ENCODE results near the gene ARFIP1. TPM values are rescaled to one million over a fixed set of nuclear protein-coding genes. Genes with fewer than 3 reads are reported as not detected.
"Not testable (repeated sequence)": the region's sequence is repeated elsewhere in the genome, so short reads cannot be mapped to it uniquely, and the experiment has no call there.

Gene ARFIP1
- polyA plus RNA-seq, 3 donors, result 6.8 to 23.5 (median 10.9) TPM

- no peak overlapping the region for H3K27ac ChIP-seq (ENCODE audit: low read depth, low read length)
- 97 to 98% (median 98%) methylated on average over 2 of the region's 2 CpGs for WGBS, 3 donors
Observed at GRCh38 chr4:152824561-152824960, 44.8 kb downstream of the ARFIP1 start.

DNA sequence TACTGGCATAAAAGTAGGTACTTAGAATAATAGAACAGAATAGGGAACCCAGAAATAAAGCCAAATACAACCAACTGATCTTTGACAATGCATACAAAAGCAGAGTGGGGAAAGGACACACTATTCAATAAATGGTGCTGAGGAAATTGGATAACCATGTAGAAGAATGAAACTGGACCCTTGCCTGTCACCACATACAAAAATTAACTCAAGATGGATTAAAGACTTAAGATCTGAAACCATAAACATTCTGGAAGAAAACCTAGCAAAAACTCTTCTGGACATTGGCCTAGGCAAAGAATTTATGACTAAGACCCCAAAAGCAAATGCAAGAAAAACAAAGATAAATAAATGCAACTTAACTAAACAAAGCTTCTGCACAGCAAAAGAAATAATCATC, 45.6 kb downstream of the ARFIP1 start:
- H3K27ac ChIP-seq (ENCODE audit: low read depth, low read length), result no peak overlapping the region

DNA sequence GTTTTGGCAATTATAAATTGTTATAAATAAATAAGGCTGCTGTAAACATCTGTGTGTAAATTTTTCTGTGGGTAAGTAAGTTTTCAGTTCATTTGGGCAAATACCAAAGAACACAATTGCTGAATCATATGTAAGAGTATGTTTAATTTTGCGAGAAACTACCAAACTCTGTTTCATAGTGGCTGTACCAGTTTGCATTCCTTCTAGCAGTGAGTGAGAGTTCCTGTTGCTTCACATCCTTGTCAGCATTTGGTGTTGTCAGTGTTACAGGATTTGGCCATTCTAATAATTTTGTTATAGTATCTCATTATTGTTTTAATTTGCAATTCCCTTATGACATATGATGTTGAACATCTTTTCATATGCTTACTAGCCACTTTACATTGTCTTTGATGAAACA, 48.4 kb downstream of the ARFIP1 start:
- H3K27ac ChIP-seq (ENCODE audit: low read depth, low read length), result no peak overlapping the region
- 95 to 100% (median 100%) methylated on average over 1 of the region's 1 CpG for WGBS, 3 donors

- H3K27ac ChIP-seq (ENCODE audit: low read depth, low read length), result no peak overlapping the region
- WGBS, 3 donors, result 94 to 97% (median 96%) methylated on average over 2 of the region's 2 CpGs
Observed at GRCh38 chr4:152831416-152831815, 51.7 kb downstream of the ARFIP1 start.

GRCh38 chr4:152836936-152837335, 57.2 kb downstream of the ARFIP1 start:
- WGBS, 3 donors, result 87 to 93% (median 93%) methylated on average over 3 of the region's 3 CpGs

DNA sequence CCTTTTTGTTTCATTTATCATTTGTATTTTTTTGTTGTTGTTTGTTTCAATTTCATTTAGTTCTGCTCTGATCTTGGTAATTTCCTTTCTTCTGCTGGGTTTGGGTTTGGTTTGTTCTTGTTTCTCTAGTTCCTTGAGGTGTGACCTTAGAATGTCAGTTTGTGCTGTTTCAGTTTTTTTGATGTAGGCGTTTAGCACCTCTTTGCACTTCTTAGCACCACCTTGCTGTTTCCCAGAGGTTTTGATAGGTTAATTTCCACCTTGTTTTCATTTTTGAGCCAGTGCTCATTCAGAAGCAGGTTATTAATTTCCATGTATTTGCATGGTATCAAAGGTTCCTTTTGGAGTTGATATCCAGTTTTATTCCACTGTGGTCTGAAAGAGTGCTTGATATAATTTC, 60.0 kb downstream of the ARFIP1 start:
- 43 to 86% (median 74%) methylated on average over 1 of the region's 1 CpG for WGBS, 3 donors
- not testable (repeated sequence) for H3K27ac ChIP-seq (ENCODE audit: low read depth, low read length)

More at GRCh38 chr4:152836936-152837335, 57.2 kb downstream of the ARFIP1 start:
- H3K27ac ChIP-seq (ENCODE audit: low read depth, low read length), result no peak overlapping the region

- 82 to 89% (median 86%) methylated on average over 11 of the region's 11 CpGs for WGBS, 3 donors
- H3K27ac ChIP-seq (ENCODE audit: low read depth, low read length), result no peak overlapping the region
Observed at GRCh38 chr4:152843481-152844090, 63.8 kb downstream of the ARFIP1 start.

GRCh38 chr4:152847376-152847775, 67.6 kb downstream of the ARFIP1 start:
- no peak overlapping the region for H3K27ac ChIP-seq (ENCODE audit: low read depth, low read length)
- 95 to 100% (median 97%) methylated on average over 1 of the region's 1 CpG for WGBS, 3 donors

DNA sequence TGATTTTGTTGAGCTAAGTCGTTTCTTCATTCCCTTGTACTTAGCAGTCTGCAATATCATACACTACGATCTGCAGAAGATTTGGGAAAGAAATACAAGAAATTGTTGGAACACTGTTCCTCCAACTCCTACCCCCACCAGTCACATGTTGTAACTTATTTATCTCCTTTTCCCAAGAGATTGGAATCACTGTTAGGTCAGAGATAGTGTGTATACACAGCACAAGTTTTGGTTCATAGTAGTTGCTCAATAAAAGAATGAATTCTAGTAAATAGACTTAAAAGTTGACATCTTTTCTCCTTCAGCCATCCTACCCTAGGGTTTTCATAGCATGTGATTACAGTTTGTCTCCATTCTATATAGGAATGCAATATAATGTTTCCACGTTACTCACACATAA, 68.8 kb downstream of the ARFIP1 start:
- no peak overlapping the region for H3K27ac ChIP-seq (ENCODE audit: low read depth, low read length)
- 87 to 94% (median 91%) methylated on average over 3 of the region's 3 CpGs for WGBS, 3 donors

DNA sequence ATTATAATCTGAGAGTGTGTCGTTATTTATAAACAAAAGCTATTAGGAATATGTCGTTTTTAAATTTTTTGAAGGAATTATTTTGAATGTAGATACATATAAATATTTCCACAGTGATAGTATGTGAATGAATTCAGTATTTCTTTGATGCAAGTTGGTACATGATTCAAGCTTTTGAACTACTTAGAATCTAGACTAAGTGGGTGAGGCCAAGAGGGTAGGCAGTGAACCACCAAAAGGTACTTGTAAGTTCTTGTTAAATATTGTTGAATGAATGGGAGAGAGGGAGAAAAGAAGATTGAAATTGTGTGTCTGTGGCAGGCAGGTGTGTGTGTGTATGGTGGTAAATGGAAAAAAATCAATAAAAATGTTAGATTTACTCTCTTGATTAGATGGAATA, 69.6 kb downstream of the ARFIP1 start:
- WGBS, 3 donors, result 91 to 98% (median 97%) methylated on average over 2 of the region's 2 CpGs
- H3K27ac ChIP-seq (ENCODE audit: low read depth, low read length), result no peak overlapping the region

DNA sequence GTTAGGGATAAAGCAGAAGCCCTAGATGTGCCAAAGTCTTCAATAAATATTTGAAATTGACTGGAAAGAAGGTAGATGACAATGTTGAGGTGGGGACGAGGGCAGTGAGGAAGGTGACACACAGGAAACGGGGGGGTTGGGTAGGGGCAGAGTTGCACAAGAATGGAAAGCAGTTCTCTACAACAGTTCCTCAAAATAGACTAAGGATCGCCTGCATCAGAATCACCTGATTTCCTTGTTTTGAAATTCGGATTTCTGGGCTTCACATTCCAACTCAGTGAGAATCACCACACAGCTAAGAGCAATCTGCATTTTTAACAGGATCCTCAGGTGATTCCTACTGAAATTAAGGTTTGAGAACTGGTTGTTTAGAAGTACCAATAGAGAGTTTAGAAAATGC, 70.6 kb downstream of the ARFIP1 start:
- WGBS, 3 donors, result 22 to 42% (median 27%) methylated on average over 4 of the region's 4 CpGs
- H3K27ac ChIP-seq (ENCODE audit: low read depth, low read length), result no peak overlapping the region

- 64 to 88% (median 79%) methylated on average over 1 of the region's 1 CpG for WGBS, 3 donors
Observed at GRCh38 chr4:152851226-152851625, 71.5 kb downstream of the ARFIP1 start.

GRCh38 chr4:152853293-152853692, 73.5 kb downstream of the ARFIP1 start:
- WGBS, 3 donors, result 98 to 100% (median 98%) methylated on average over 2 of the region's 2 CpGs
- H3K27ac ChIP-seq (ENCODE audit: low read depth, low read length), result no peak overlapping the region

More at GRCh38 chr4:152851226-152851625, 71.5 kb downstream of the ARFIP1 start:
- no peak overlapping the region for H3K27ac ChIP-seq (ENCODE audit: low read depth, low read length)

DNA sequence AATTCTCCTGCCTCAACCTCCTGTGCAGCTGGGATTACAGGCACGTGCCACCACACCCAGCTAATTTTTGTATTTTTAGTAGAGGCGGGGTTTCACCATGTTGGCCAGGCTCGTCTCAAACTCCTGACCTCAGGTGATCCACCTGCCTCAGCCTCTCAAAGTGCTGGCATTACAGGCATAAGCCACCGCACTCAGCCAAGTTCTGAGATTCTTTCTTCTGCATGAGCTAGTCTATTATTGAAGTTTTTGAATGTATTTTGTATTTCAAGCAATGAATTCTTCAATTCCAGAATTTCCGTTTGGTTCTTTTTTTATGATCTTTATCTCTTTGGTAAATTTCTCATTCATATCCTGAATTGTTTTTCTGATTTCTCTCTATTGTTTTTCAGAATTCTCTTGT, 74.3 kb downstream of the ARFIP1 start:
- H3K27ac ChIP-seq (ENCODE audit: low read depth, low read length), result not testable (repeated sequence)
- WGBS, 3 donors, result 91 to 96% (median 95%) methylated on average over 5 of the region's 5 CpGs

- WGBS, 3 donors, result 68 to 82% (median 79%) methylated on average over 4 of the region's 4 CpGs
- H3K27ac ChIP-seq (ENCODE audit: low read depth, low read length), result no peak overlapping the region
Observed at GRCh38 chr4:152856960-152857359, 77.2 kb downstream of the ARFIP1 start.

DNA sequence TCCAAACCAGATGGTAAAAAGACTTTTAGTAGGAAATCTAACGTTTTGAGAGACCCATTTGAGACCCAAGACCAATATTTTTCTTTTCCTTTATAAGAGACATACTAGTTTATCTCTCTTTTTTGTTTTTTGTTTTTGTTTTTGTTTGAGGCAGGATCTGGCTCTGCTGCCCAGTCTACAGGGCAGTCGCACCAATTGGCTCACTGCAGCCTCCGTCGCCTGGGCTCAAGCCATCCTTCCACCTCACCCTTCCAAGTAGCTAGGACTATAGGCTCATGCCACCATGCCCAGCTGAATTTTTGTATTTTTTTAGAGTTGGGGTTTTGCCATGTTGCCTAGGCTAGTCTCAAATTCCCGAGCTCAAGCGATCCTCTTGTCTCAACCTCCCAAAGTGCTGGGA, 79.2 kb downstream of the ARFIP1 start:
- WGBS, 3 donors, result 92 to 97% (median 95%) methylated on average over 6 of the region's 6 CpGs
- H3K27ac ChIP-seq (ENCODE audit: low read depth, low read length), result no peak overlapping the region

DNA sequence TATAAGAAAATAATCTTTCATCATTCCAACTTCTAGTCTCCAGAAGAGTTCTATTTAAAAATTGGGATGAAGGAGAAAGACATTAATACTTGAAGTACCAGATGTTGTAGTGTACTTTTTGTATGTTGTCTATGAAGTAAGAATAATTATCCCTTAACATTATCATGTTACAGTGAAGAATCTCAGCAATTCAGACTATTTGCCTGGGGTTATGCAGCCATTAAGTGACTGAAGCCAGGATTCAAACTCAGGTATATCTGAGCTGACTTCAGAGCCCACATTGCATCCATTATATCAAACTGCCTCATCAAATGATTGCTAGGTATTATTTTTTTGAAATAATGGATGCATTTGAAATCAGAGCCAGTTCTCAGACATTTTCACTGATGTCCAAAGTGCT, 80.3 kb downstream of the ARFIP1 start:
- H3K27ac ChIP-seq (ENCODE audit: low read depth, low read length), result no peak overlapping the region

DNA sequence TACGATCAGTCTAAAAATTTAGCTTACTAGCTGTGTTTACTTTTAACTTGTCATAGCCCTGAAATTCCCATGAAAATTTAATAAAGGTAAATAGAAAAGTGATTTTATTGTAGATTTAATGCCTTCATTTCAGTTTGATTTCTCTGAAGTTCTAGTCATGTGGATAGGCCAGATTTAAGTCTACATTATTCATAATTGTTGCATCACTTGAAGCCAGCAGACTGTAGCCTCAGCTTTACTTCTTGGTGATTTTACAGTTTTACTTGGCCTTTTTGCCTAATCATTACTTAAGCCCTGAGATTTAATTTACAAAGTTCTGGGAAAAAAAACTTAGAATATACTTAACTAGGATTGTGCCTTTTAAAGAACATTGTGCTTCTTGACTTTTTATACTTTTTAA, 82.9 kb downstream of the ARFIP1 start:
- H3K27ac ChIP-seq (ENCODE audit: low read depth, low read length), result no peak overlapping the region
- 86 to 98% (median 96%) methylated on average over 1 of the region's 1 CpG for WGBS, 3 donors

DNA sequence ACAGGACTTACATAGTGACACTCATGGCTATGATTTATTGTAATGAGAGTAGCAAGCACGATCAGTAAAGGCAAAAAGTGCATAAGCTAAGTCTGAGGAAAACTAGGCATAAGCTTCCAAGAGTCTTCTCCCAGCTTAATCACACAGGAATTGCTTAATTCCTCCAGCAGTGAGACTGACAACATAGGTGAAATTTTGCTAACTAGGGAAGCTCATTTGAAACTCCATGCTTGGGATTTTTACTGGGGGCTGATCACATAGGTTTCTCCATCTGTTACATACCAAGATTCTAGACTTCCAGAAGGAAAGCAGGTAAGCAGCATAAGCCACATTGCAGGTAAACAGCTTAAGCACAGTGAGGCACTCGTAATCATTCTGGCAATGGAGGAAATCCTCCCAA, 84.6 kb downstream of the ARFIP1 start:
- H3K27ac ChIP-seq (ENCODE audit: low read depth, low read length), result no peak overlapping the region
- WGBS, 3 donors, result 74 to 82% (median 78%) methylated on average over 2 of the region's 2 CpGs

DNA sequence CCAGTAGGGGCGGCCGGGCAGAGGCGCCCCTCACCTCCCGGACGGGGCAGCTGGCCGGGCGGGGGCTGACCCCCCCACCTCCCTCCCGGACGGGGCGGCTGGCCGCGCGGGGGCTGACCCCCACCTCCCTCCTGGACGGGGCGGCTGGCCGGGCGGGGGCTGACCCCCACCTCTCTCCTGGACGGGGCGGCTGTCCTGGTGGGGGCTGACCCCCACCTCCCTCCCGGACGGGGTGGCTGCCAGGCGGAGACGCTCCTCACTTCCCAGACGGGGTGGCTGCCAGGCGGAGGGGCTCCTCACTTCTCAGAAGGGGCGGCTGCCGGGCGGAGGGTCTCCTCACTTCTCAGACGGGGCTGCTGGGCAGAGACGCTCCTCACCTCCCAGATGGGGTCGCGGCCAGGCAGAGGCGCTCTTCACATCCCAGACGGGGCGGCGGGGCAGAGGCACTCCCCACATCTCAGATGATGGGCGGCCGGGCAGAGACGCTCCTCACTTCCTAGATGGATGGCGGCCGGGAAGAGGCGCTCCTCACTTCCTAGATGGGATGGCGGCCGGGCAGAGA, 86.8 kb downstream of the ARFIP1 start:
- not testable (repeated sequence) for H3K27ac ChIP-seq (ENCODE audit: low read depth, low read length)
- WGBS, 3 donors, result 96 to 99% (median 97%) methylated on average over 27 to 40 of the region's 44 CpGs
